NCI-H345 (cell line): ENCODE data around the gene UPK3BL2.
"Not testable (repeated sequence)": the region's sequence is repeated elsewhere in the genome, so short reads cannot be mapped to it uniquely, and the experiment has no call there.

Experiments used
- DNase-seq: peaks from one replicate; lab custom pipeline; 2025; lab: John Stamatoyannopoulos, UW

Gene UPK3BL2

DNA sequence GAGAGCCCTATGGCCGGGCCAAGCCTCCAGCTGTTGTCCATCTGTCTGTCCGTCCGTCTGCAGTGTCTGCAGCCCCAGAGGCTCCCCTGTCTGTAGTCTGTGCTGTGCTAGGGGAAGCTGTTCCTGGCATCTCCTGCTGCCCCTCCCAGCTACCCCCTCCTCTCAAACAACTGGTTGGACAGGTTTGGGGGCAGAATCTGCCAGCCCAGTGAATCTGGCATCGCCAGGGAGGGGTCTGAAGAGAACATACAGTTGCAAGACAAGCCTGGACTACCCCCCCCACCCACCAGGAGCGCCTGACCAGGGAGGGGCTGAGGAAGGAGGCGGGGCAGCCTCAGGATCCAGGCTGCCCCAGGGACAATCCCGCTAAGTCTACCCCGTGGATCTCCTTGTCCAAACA, at the start of gene UPK3BL2:
Gene UPK3BL2 (minus strand): TSS at position 101 of the 400 bp plus-strand sequence. CDS start 60 bp downstream, at position 41.
- not testable (repeated sequence) for DNase-seq

- DNase-seq, result not testable (repeated sequence)
These were observed 49.1 kb upstream of the UPK3BL2 start for GRCh38 chr7:102592477-102593019.

DNA sequence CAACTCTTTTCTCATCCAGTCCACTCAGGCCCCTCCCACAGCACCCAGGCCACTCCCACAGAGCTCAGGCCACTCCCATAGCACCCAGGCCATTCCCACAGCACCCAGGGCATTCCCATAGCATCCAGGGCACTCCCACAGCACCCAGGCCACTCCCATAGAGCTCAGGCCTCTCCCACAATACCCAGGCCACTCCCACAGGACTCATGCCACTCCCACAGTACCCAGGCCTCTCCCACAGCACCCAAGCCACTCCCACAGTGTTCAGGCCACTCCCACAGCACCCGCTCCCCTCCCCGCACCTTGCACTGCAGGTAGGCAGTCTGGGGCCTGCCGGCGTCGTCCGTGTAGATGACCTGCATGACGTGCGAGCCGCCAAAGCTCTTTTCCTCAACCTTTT, 46.4 kb upstream of the UPK3BL2 start:
- not testable (repeated sequence) for DNase-seq

DNA sequence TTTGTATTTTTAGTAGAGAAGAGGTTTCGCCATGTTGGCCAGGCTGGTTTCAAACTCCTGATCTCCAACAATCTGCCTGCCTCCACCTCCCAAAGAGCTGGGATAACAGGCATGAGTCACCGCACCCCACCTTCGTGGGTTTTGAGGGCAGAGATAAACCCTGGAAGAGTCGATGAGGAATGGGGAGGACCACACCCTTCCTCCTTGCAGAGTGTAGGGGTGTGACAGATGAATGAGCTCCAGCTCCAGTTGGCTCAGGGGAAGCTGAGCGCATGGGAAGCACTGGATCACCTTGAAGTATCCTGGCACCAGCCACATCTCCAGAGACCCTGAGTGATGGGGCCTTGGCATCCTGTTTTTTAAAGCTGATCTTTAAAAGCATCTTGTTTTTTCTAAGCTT, 40.0 kb upstream of the UPK3BL2 start:
- not testable (repeated sequence) for DNase-seq

DNA sequence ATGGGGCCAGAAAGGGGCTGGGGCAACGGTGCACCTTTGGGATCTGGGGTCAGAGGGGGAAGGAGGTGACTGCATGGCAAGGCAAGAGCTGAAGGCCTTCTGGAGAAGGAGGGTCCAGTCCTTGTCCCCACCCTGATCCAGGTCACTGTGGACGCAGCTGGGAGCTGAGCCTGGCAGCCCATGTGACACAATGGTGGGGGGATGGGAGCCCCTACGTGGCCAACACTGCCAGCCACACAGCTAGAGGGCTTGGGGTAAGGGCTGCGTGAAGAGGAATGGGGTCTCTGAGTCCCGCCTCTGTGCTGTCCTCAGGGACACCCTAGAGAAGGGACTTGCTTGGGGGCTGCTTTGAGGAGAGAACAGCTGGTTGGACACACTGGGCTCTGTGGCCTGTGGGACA, 38.2 kb upstream of the UPK3BL2 start:
- not testable (repeated sequence) for DNase-seq

DNA sequence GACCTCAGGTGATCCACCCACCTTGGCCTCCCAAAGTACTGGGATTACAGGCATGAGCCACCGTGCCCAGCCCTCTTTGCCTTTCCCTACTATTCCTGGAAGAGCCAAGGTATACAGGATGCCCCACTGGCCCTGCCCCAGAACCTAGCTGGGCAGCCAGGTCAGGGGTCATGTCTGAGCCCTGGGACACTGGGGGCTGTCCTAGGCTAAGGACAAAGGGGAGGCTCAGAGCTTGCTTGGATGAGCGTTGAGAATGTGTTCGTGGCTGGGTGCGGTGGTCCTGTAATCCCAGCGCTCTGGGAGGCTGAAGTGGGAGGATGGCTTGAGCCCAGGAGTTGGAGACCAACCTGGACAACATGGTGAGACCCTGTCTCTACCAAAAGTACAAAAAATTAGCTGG, 35.0 kb upstream of the UPK3BL2 start:
- DNase-seq, result not testable (repeated sequence)

DNA sequence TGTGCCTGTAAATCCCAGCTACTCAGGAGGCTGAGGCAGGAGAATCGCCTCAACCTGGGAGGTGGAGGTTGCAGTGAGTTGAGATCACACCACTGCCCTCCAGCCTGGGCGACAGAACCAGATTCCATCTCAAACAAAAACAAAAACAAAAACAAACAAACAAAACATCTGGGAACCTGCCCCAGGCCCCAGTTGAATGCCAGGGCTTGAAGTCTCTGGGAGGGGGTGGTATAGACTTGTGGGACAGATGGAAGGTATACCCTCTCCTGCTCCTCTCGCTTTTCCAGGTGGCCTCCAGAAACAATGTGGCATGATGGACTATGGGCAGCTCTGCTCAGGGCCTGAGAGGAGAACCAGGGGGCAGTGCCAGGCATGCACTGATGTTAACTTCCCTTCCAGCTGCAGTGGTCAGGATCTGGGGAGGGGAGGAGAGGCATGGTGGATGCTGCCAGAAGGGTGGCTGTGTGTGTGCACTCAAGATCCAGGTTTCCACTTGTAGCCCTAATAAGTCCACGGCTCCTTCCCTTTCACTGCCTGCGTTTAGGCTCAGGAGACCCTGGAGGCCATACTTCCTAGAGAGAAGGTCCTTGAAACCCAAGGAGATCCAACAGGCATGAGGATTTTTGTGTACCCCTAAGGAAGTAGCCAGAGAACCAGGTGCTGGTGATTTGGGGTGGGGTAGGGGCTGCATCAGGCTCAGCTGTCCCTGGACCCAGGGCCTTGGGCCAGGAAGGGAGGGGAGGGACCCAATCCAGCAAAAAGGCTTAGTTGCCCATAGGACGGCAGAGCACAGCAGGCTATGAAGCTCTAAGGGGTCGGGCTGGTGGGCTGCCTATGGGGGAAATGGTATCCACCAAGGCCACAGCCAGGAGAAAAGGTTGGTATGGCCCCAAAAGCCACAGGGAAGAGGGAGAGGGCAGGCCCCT, 34.1 kb upstream of the UPK3BL2 start:
- not testable (repeated sequence) for DNase-seq

GRCh38 chr7:102576363-102576762, 32.9 kb upstream of the UPK3BL2 start:
- DNase-seq, result not testable (repeated sequence)

DNA sequence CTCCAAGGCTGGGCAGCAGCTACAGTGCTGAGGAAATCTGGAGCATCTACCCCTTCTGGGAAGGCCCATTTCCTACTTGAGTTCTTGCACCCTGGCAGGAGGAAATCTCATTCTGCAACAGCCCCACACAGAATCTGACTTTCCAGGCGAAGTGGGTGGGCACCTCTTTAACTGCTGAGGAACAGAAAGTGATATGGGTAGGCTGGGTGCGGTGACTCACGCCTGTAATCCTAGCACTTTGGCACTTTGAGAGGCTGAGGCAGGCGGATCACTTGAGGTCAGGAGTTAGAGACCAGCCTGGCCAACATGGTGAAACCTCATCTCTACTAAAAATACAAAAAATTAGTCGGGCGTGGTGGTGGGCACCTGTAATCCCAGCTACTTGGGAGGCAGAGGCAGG, 31.1 kb upstream of the UPK3BL2 start:
- not testable (repeated sequence) for DNase-seq

DNA sequence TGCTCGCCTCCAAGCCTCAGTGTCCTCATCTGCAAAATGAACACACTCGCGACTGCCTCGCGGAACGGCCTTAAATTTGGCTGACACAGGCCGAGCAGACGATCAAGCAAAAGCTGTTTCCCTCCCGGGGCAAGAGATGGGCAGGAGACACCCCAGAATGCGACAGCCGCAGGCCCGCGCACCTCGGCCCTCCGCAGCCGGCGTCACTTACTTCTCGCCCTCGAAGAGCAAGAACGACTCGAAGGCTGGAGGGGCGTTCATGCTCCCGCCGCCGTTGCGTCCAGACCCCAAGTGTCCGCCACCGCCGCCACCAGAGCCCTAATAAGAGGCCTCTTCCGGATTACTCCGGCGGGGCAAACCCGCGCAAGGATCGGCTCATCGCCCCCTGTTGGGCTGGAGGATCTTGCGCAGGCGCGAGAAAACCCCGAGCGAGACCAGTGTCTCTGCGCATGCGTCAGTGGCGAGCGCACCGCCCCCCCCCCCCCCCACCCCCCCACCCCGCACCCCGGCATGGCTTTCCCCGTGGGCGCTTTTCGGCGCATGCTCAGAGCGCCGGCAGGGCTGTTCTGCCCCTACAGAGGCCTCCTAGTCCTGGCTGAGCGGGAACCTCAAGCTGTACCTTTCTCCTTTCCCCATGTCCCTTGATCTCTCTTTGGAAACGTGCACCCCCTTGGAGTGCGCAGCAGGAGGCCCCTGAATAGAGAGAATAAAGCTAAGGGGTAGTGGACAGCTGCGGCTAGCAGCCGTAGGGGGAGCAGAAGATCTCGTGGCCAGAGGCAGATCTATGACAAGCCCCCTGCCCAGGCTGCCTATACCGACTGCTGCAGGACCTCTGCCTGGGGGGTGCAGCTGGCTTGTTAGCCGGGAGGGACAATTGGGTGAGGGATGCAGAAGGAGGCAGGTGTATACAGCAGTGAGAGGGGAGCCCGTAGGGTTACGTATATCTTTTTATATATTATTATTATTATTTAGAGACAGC, 29.1 kb upstream of the UPK3BL2 start, which contains the start of gene POLR2J3:
Gene POLR2J3 (minus strand): TSS at position 323 of the 979 bp plus-strand sequence. CDS start 62 bp downstream, at position 261.
- DNase-seq, result not testable (repeated sequence)

DNA sequence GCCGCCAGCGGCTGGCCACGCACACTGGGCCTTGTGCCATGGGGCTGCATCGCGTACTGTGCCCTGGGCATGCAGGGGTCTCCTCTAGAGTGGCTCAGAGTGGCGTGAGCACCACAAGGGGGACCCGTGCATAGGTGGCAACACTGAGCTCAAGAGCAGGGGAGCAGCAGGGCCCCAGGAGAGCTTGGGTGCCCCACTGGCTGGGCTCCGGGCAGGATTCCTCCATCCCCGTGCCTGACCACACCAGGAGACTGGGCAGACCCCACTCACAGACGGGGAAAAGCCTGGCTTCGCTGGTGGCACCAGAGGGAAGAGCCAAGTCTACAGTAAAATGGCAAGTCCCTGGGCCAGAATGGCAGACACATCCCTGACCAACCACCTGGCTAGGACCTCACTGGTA, 25.1 kb upstream of the UPK3BL2 start:
- DNase-seq, result not testable (repeated sequence)

DNA sequence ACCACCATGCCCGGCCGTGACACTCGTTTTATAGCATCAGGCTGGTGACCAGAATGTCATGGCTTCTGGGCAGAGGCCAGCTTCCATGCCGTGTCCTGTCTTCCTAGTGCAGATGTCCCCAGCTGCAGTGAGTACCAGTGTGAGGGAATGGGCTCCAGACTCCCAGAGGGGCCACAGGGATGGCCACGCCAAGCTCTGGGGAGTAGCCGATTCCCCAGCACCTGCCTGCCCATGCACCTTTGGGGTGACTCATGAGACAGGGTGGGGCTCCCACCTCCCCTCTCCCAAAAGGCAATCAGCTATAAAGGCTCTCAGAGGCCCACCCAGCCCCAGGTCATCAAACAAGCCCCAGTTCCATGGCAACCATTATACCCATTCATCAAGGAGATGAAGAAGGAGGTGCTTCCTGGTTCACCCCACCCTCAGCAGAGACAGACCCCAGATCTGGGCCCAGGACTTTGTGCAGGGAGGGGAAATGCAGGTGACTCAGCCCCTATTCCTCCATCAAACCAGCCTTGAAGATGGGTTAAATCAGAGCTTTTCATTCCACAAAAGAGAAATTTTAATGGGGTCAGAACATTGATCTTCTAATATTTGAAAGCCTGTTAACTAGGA, 7.4 kb upstream of the UPK3BL2 start, which contains the start of gene SPDYE2:
Gene SPDYE2 (plus strand): TSS at position 419 of the 615 bp plus-strand sequence. CDS start 2,030 bp downstream, outside the sequence.
- not testable (repeated sequence) for DNase-seq

DNA sequence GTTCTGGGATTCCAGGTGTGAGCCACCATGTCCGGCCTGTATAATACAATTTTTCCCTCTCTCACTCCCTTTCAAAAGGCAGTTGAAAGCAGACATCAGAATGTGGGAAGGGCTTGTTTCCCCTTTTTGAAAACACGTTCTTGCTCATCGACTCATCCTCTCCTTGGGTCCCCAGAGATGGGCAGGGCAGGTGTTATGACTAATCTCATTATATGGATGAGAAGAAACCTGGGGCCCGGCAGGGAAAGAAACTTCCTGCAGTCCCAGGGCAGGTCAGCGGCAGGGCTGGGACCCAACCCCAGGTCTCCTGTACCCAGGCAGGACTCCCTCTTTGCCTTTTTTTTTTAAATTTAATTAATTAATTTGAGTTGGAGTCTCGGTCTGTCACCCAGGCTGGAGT, 2.9 kb upstream of the UPK3BL2 start:
- DNase-seq, result not testable (repeated sequence)

DNA sequence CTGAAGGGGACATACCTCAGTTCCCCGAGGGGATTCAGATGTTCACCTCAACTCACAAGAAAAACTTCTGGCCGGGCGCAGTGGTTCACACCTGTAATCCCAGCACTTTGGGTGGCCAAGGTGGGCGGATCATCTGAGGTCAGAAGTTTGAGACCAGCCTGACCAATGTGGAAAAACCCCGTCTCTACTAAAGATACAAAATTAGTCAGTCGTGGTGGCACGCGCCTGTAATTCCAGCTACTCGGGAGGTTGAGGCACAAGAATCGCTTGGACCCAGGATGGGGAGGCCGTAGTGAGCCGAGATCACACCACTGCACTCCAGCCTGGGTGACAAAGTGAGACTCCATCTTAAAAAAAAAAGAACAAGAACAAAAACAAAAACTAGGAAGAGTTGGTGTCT, 1.8 kb upstream of the UPK3BL2 start:
- not testable (repeated sequence) for DNase-seq

DNA sequence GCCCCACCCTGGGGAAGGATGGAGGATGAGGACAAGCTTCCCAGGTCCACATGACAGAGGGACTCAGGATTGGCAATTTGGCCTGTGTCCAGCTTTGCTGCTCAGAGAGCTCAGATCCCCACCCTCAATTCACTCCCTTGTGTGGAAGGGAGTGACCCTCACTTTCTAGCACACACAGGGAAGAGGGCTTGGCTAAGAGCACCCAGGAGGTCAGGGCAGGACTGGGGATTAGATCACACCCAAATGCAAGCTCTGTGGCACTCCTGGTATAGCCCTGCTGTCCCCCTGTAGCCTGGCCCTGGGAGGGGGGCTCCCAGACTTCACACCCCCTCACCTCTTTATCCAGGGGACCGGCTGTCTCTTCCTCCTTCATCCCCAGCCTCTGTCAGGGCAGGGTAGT, 876 bp upstream of the UPK3BL2 start:
- not testable (repeated sequence) for DNase-seq

- DNase-seq, result not testable (repeated sequence)
These were observed 725 bp downstream of the UPK3BL2 start for GRCh38 chr7:102542771-102543170.

DNA sequence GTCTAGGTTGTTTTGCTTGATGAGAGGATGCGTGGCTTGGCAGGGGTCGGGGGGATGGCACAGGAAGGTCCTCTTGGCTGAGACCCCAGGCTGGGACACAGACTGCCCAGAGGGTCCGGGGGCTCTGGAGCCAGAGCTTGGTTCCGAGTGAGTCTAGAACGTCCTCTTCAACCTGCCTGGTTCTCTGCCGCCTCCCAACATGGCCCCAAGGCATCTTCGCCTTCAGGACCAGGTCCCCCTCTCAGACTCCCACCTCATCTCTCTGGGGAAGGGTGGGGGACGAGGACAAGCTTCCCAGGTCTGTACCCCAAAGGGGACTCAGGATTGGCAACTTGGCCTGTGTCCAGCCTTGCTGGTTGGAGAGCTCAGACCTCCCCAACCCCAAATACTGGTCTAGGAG, 1.4 kb downstream of the UPK3BL2 start:
- DNase-seq, result not testable (repeated sequence)

DNA sequence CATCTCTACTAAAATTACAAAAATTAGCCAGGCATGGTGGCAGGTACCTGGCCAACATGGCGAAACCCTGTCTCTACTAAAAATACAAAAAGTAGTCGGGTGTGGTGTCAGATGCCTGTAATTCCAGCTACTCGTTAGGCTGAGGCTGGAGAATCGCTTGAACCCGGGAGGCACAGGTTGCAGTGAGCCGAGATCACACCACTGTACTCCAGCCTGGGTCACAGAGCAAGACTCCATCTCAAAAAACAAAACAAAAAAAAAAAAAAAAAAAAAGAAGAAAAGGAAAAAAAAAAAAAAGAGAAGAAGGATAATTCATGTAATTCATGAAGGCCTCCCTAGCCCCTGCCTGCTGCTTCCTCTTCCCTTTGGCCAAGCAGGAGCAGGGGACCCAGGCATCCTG, 2.9 kb downstream of the UPK3BL2 start:
- not testable (repeated sequence) for DNase-seq

DNA sequence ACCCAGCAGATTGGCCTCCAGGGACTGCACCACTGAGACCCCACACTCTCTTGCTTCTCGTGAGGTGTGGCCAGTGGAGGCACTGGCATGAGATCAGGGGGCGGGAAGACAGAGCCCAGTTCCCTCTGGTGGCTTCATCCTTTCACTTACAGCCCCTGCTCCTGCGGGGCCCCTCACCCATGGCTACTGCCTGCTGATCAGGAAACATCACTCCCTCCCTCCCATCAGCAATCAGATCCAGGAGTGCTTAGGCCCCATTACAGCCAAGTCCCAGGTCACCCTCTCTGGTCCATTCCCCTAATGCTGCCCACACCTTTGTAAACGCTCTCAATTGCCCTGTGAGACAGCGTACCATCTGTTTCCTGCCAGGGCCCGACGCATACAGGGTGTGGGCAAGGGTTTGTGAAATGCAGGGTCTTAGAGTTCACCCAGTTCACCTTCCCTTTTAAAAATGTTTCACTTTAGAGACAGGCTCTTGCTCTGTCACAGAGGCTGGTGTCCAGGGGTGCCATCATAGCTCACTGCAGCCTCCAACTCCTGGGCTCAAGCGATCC, 8.4 kb downstream of the UPK3BL2 start:
- DNase-seq, result not testable (repeated sequence)

DNA sequence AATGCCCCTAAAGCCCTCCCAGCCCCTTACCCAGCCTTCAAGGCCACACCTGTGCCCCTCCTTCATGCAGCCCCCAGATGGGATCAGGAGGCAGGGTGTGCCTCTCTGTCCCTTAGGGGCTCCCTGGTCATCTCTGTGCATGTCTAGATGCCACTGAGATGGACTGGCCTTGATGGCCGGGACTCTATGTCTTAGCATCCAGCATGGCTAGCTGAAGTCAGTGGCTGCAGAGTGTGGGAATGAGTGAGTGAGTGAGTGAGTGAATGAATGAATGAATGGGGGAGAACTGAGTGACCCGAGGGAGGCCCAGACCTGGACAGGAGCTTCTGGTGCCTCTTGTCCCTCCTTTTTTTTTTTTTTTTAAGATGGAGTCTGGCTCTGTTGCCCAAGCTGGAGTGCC, 11.4 kb downstream of the UPK3BL2 start:
- not testable (repeated sequence) for DNase-seq

- not testable (repeated sequence) for DNase-seq
These were observed 11.9 kb downstream of the UPK3BL2 start for GRCh38 chr7:102531583-102531982.
